Transverse colon (tissue), 4 donors: ENCODE measurements around the gene PLGRKT. TPM values are rescaled to one million over a fixed set of nuclear protein-coding genes. Genes with fewer than 3 reads are reported as not detected.

ENCODE experiments used
- DNase-seq: peaks from one replicate; pipeline ENCODE4 v3.0.0-alpha.2; 2019
- H3K27ac ChIP-seq, 4 donors: fragments of 200-600 bp; sonication (generic); 2 replicates each; pipeline ENCODE4 v1.5.1; 2016 to 2018; ENCODE audit warnings: inconsistent platforms in 4 of 4
- H3K27me3 ChIP-seq: fragments of 200-600 bp; sonication (generic); 2 replicates; pipeline ENCODE4 v1.5.1; 2017; ENCODE audit warnings: inconsistent platforms
- H3K36me3 ChIP-seq, 4 donors: fragments of 200-600 bp; sonication (generic); 2 replicates each; pipeline ENCODE4 v1.5.1; 2017 to 2019; ENCODE audit warnings: inconsistent platforms in 4 of 4
- H3K4me1 ChIP-seq, 4 donors: fragments of 200-600 bp; sonication (generic); 2 replicates each; pipeline ENCODE4 v1.5.1; 2017 to 2020; ENCODE audit warnings: inconsistent platforms in 4 of 4
- H3K4me3 ChIP-seq, 4 donors: fragments of 200-600 bp; sonication (generic); 1 replicate in 1 of 4; 2 replicates in 3 of 4; pipeline versions ENCODE4 v1.5.1 to v1.6.1; 2017 to 2019; ENCODE audit warnings: inconsistent platforms in 4 of 4
- H3K9me3 ChIP-seq, 2 donors: fragments of 200-600 bp; sonication (generic); 2 replicates each; pipeline ENCODE4 v1.5.1; 2017 to 2019; ENCODE audit warnings: inconsistent platforms in 2 of 2
- CTCF ChIP-seq, 5 experiments: fragments of 200-600 bp in 3 of 5; fragments of 450-650 bp in 2 of 5; sonication (generic) in 3 of 5; IDR thresholded peaks; 1 replicate in 2 of 5; 2 replicates in 3 of 5; pipeline ENCODE4 v1.5.1; 2016 to 2017; ENCODE audit warnings: antibody characterized with exemption in 5 of 5, inconsistent platforms in 3 of 5, mild to moderate bottlenecking in 2 of 5, moderate library complexity in 1 of 5
- EP300 ChIP-seq: sonication (generic); formaldehyde crosslinking; IDR thresholded peaks from one replicate; pipeline ENCODE4 v1.6.1; 2017; ENCODE audit warnings: antibody characterized with exemption, low read depth
- POLR2A ChIP-seq: fragments of 450-650 bp; IDR thresholded peaks from one replicate; pipeline ENCODE4 v1.6.1; 2016; ENCODE audit warnings: antibody characterized with exemption, mild to moderate bottlenecking, moderate library complexity
- POLR2AphosphoS5 ChIP-seq, 3 donors: sonication (generic); formaldehyde crosslinking; IDR thresholded peaks; one replicate each; pipeline ENCODE4 v1.6.1; 2016; ENCODE audit warnings: antibody characterized with exemption in 3 of 3
- WGBS, 2 donors: methylation state at CpG; one replicate each; pipeline ENCODE4 v1.1.5; 2018; ENCODE audit warnings: low coverage in 1 of 2; 5-methylcytosine and 5-hydroxymethylcytosine counted together
- in situ Hi-C, 4 donors: fragments of 200-750 bp; cut with MboI; loops; one replicate each; pipeline versions ENCODE4 v1.15.0 to v1.15.1; 2017; ENCODE audit warnings: low sequenced_read_pairs in 3 of 4, low pct_ligation_motif_present in 1 of 4, low pct_unique_long_range_greater_than_20kb in 1 of 4
- intact Hi-C: fragments of 100-400 bp; cut with DNase I; formaldehyde crosslinking; loops from one replicate; pipeline ENCODE4 v1.15.1; 2023; ENCODE audit warnings: low total_unique reads
- total RNA-seq, 4 donors: library from RNA; depleted of rRNA; stranded (reverse); fragments of >200 nt; gene quantifications; one replicate each; pipeline ENCODE4 v1.1.0, GENCODE V29; 2016

The PLGRKT gene
- total RNA-seq, 4 donors from 2014 or later, result 1.6 to 58.3 (median 16.5) TPM

DNA sequence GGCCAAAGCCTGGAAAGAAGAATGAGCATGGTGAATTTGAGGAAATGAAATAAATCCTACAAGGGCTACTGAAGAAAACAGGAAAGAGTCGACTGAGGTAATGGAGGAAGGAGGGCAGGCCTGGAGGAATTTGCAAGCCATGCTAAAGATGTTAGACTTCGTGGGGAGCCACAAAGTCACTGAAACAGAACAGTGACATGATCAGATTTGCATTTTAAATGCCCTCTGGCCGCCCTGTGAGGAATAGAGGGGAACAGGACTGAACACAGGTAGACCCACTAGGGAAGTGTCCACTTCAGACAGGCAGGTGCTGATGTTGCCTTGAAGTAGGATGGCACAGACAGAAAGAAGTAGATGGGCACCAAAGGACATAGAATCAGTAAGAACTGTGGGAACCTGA lies 55.2 kb downstream of the PLGRKT start:
- intact Hi-C loops (no loop called here), in situ Hi-C loops (no loop called here)
- Histone ChIP-seq H3K36me3 (no peaks in the 10 kb centered on the region), H3K4me1 (no peaks in the 10 kb centered on the region), H3K27ac (no peak overlapping the region), H3K9me3 (no peaks in the 10 kb centered on the region), H3K27me3 (no peaks in the 10 kb centered on the region), H3K4me3 (no peak overlapping the region)
- no peak for DNase-seq
- 60 to 74% methylated on average over 1 to 3 of the region's 3 CpGs for WGBS, 2 donors
- no peak for TF ChIP-seq POLR2AphosphoS5 (IDR thresholded peaks at IDR 0.05)
- no peak for TF ChIP-seq POLR2A
- no peak for TF ChIP-seq EP300
- no peak for TF ChIP-seq CTCF (IDR thresholded peaks at IDR 0.05)

GRCh38 chr9:5375790-5376477 lies 61.8 kb downstream of the PLGRKT start:
- in situ Hi-C loops, result no loop called here
- 46 to 62% methylated on average over 2 to 6 of the region's 6 CpGs for WGBS, 2 donors
- no peak for DNase-seq

DNA sequence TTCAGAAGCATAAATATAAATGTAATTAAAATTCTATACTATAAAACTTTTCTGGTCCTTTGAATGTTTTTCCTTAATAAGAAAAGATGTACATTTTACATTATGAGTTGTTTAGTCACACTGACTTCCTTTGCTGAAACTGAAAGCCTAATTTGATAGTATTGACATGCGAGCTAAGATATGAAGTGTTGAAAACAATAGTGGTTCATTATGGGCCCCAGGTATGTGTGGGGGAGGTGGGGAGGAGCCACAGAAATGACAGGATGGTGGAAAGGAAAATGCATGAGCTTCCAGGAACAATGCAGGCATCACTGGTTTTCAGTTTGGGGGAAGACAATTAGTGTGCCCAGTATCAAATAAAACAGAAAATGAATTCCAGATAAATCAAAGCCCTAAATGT lies 62.6 kb downstream of the PLGRKT start:
- in situ Hi-C loops, result no loop called here
- no peak for TF ChIP-seq EP300
- no peak for TF ChIP-seq POLR2A
- no peak for TF ChIP-seq POLR2AphosphoS5 (IDR thresholded peaks at IDR 0.05)
- TF ChIP-seq CTCF (IDR thresholded peaks at IDR 0.05), result no peak
- no peaks in the 10 kb centered on the region for H3K36me3 ChIP-seq
- H3K27ac ChIP-seq, result no peak overlapping the region
- H3K9me3 ChIP-seq, result no peaks in the 10 kb centered on the region
- WGBS, 2 donors, result 47 to 63% methylated on average over 1 of the region's 1 CpG
- H3K27me3 ChIP-seq, result no peaks in the 10 kb centered on the region
- intact Hi-C loops, result no loop called here
- no peak overlapping the region for H3K4me3 ChIP-seq
- no peak for DNase-seq
- H3K4me1 ChIP-seq, result peaks cover 0 to 9% (median 2%) of the 10 kb centered on the region in 4 donors

More at GRCh38 chr9:5375790-5376477, 61.8 kb downstream of the PLGRKT start:
- Histone ChIP-seq H3K36me3 (no peaks in the 10 kb centered on the region), H3K27me3 (no peaks in the 10 kb centered on the region), H3K4me1 (peaks cover 0 to 9% (median 2%) of the 10 kb centered on the region in 4 donors), H3K9me3 (no peaks in the 10 kb centered on the region), H3K4me3 (no peak overlapping the region), H3K27ac (no peak overlapping the region)
- intact Hi-C loops, result no loop called here
- TF ChIP-seq CTCF (IDR thresholded peaks at IDR 0.05) (no peak), POLR2AphosphoS5 (IDR thresholded peaks at IDR 0.05) (no peak), POLR2A (no peak), EP300 (no peak)

- intact Hi-C loops (no loop called here), in situ Hi-C loops (no loop called here)
- H3K4me3 ChIP-seq, result no peak overlapping the region
- H3K9me3 ChIP-seq, result no peaks in the 10 kb centered on the region
- H3K4me1 ChIP-seq, result peaks cover 0 to 10% (median 3%) of the 10 kb centered on the region in 4 donors
- H3K27ac ChIP-seq, result no peak overlapping the region
- peaks cover 0 to 4% (median 0%) of the 10 kb centered on the region in 4 donors for H3K36me3 ChIP-seq
- WGBS, 2 donors, result 36 to 37% methylated on average over 3 of the region's 3 CpGs
- H3K27me3 ChIP-seq, result no peaks in the 10 kb centered on the region
- TF ChIP-seq POLR2A, result no peak
- TF ChIP-seq CTCF (IDR thresholded peaks at IDR 0.05), result no peak
- TF ChIP-seq POLR2AphosphoS5 (IDR thresholded peaks at IDR 0.05), result no peak
- no peak for TF ChIP-seq EP300
- no peak for DNase-seq
Measured at GRCh38 chr9:5364294-5365024, 73.3 kb downstream of the PLGRKT start.
